ENCODE results near the gene MIB1. TPM values are rescaled to one million over a fixed set of nuclear protein-coding genes. Genes with fewer than 3 reads are reported as not detected.
A peak's percentile ranks its signal among the peaks of the same experiment; 100 is the strongest.
"Not testable (repeated sequence)": the region's sequence is repeated elsewhere in the genome, so short reads cannot be mapped to it uniquely, and the experiment has no call there.

Gene MIB1
- total RNA-seq, 1 donor from 2014 or later: 11.0 TPM

DNA sequence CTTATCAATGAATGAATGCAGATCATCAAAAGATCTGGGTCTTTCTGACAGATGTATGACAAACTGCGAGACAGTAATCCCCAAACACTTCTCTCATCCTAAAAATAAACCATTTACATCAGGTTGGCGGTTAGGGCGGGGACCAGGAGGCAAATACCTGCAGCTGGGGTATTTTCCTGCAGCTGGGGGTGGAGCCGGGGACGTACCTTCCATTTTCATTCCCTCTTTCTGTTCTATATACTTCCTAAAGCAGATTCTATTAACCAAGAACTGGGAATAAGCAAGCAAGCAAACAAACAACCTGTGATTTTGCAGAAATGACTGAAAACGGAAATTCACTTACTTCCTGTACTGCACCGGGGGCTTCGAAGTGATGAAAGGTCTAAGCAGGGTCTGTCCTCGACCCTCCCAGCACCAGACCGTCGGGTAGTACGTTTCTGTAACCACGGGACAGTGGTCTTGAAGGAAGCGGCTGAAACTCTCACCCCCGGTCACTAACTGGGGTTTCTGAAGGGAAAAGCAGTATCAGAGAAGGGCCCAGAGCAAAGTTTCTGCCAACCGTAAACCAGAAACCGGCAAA, 37.3 kb upstream of the MIB1 start:
- no peaks in the 10 kb centered on the region for H3K27me3 ChIP-seq
- DNase-seq (ENCODE audit: low spot score in 2 of 2): no peak
- intact Hi-C loops (cut with DNase I): loop anchor here (10.0 kb wide), 2 partner anchors 101 to 461 kb away; partner anchors contain the start of gene GATA6
- H3K27ac ChIP-seq: peak overlapping the region; percentile 96 to 97
- H3K9me3 ChIP-seq: no peaks in the 10 kb centered on the region
- TF ChIP-seq, protein P1, sequence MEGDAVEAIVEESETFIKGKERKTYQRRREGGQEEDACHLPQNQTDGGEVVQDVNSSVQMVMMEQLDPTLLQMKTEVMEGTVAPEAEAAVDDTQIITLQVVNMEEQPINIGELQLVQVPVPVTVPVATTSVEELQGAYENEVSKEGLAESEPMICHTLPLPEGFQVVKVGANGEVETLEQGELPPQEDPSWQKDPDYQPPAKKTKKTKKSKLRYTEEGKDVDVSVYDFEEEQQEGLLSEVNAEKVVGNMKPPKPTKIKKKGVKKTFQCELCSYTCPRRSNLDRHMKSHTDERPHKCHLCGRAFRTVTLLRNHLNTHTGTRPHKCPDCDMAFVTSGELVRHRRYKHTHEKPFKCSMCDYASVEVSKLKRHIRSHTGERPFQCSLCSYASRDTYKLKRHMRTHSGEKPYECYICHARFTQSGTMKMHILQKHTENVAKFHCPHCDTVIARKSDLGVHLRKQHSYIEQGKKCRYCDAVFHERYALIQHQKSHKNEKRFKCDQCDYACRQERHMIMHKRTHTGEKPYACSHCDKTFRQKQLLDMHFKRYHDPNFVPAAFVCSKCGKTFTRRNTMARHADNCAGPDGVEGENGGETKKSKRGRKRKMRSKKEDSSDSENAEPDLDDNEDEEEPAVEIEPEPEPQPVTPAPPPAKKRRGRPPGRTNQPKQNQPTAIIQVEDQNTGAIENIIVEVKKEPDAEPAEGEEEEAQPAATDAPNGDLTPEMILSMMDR (IDR thresholded peaks at IDR 0.05): no peak
- H3K4me1 ChIP-seq: peaks cover 0 to 2% of the 10 kb centered on the region in 2 donors
- H3K4me3 ChIP-seq: peak overlapping the region; percentile 94 to 98
- peaks cover 0 to 10% of the 10 kb centered on the region in 2 donors for H3K36me3 ChIP-seq

DNA sequence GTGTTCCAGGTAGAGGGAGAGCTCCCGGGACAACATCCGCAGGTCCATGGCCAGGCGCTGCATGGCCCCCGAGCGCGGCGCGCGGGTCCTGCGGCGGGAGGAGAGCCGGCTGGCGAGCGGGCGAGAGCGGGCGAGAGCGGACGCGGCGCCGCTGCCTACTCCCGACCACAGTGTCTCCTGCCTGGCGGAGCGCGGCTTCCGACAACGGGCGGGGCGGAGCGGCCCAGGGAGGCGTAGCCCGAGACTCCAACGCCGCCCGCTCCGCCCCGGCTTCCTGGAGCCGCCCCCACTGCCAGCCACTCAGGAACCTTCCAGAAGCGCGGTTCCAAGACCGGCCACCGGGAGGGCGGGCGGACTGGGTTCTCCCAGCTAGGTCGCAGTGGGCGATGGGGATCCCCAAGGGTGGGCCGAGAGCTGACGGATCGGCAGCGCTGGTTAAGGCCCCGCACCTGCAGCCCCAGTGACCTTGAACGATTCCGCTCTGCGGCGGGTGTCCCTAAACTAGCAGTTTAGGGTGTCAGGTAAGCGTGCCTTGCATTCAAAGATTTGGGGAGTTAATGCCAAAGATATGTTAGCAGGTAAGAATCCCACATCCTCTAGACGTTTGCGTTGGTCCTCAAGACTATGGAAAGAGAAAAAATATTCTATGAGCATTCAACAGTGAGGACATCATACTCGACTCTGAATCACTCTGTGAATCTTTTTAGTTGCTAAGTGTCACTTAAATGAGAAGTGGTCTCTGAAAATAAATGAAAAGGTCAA, 35.8 kb upstream of the MIB1 start, which contains the start of gene ABHD3:
Gene ABHD3, minus strand, starts transcription at position 172 of the 762 bp plus-strand sequence. Its CDS starts 109 bp downstream, at position 63.
- intact Hi-C loops (cut with DNase I): loop anchor here (1.0 to 10.0 kb wide), 7 partner anchors 36 to 1403 kb away; partner anchors contain the start of genes ESCO1, GATA6, MIB1 and ROCK1
- TF ChIP-seq, protein P1 (IDR thresholded peaks at IDR 0.05): peak; percentile 48 to 83 (median 49)

DNA sequence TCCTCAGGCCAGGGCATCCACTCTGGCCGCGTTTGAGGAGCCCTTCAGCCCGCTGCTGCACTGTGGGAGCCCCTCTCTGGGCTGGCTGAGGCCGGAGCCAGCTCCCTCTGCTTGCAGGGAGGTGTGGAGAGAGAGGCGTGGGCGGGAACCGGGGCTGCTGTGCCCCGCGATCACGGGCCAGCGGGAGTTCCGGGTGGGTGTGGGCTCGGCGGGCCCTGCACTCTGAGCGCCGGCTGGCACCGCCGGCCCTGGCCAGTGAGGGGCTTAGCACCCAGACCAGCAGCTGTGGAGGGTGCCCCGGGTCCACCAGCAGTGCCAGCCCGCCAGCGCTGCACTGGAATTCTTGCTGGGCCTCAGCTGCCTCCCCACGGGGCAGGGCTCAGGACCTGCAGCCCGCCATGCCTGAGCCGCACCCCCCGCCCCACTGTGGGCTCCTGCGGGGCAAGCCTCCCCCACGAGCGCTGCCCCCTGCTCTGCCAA, 34.2 kb upstream of the MIB1 start:
- Histone ChIP-seq H3K9me3 (no peaks in the 10 kb centered on the region), H3K4me1 (peaks cover 0 to 2% of the 10 kb centered on the region in 2 donors), H3K36me3 (peaks cover 0 to 4% of the 10 kb centered on the region in 2 donors), H3K27me3 (no peaks in the 10 kb centered on the region), H3K4me3 (no peak overlapping the region), H3K27ac (no peak overlapping the region)
- no peak for DNase-seq (ENCODE audit: low spot score in 2 of 2)
- intact Hi-C loops (cut with DNase I): loop anchor here (5.0 to 10.0 kb wide), 3 partner anchors 98 to 1401 kb away; partner anchors contain the start of gene GATA6
- TF ChIP-seq, protein P1 (IDR thresholded peaks at IDR 0.05): no peak

More for the DNA sequence above, 35.8 kb upstream of the MIB1 start, which contains the start of gene ABHD3:
- Histone ChIP-seq H3K4me1 (peaks cover 0 to 2% of the 10 kb centered on the region in 2 donors), H3K9me3 (no peaks in the 10 kb centered on the region), H3K27me3 (no peaks in the 10 kb centered on the region), H3K4me3 (peak within 1 kb of the TSS; percentile 94 to 98), H3K36me3 (peaks cover 0 to 4% of the 10 kb centered on the region in 2 donors), H3K27ac (peak within 1 kb of the TSS; percentile 96 to 97)
- peak; percentile 73 to 96 for DNase-seq (ENCODE audit: low spot score in 2 of 2)

- not testable (repeated sequence) for H3K4me1 ChIP-seq; H3K4me3 ChIP-seq; H3K27ac ChIP-seq; DNase-seq (ENCODE audit: low spot score in 2 of 2); H3K36me3 ChIP-seq; H3K9me3 ChIP-seq; H3K27me3 ChIP-seq
- intact Hi-C loops (cut with DNase I): loop anchor here (5.0 to 10.0 kb wide), 3 partner anchors 98 to 1400 kb away; partner anchors contain the start of gene GATA6
Measured at GRCh38 chr18:21707130-21707529, 33.5 kb upstream of the MIB1 start.

DNA sequence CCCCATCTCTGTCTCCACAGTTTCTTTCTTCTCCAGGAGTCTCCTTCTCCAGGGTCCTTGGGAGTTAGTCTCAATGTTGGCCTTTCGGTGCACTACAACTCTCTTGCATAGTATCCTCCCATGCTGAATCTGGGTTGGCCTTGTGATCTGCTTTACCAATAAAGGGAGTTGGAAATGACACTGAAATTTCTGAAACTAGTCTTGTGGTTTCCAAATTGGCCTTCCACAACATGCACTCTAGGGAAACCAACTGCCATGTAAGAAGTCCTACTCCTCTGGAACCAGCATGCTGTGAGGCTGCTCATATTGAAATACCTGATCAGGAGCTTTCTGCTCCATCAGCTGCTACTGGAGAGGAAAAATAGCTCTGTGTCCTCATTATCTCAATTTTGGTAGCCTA, 26.1 kb upstream of the MIB1 start:
- intact Hi-C loops (cut with DNase I): no loop called here
- DNase-seq (ENCODE audit: low spot score in 2 of 2): no peak

More for the DNA sequence above, 26.1 kb upstream of the MIB1 start:
- Histone ChIP-seq H3K9me3 (peaks cover 0 to 15% of the 10 kb centered on the region in 2 donors), H3K4me1 (no peaks in the 10 kb centered on the region), H3K27ac (no peak overlapping the region), H3K27me3 (no peaks in the 10 kb centered on the region), H3K4me3 (no peak overlapping the region), H3K36me3 (no peaks in the 10 kb centered on the region)
- TF ChIP-seq, protein P1 (IDR thresholded peaks at IDR 0.05): no peak

Data from ascending aorta (tissue), 2 donors.